HG03442 (cell line): Measurements from ENCODE around the gene DESI1.
"Not testable (repeated sequence)": the region's sequence is repeated elsewhere in the genome, so short reads cannot be mapped to it uniquely, and the experiment has no call there.

Experiments
- ATAC-seq: cut with Tn5 transposase; IDR thresholded peaks from one replicate; pipeline ENCODE4 v1.9.1; 2021; ENCODE audit warnings: mild to moderate bottlenecking, moderate library complexity; ENCODE audit not compliant: unreplicated experiment

DESI1 gene

GRCh38 chr22:41561788-41562187 lies 59.1 kb downstream of the DESI1 start:
- ATAC-seq = no peak

GRCh38 chr22:41561335-41561734 lies 59.5 kb downstream of the DESI1 start:
- ATAC-seq = no peak

- no peak for ATAC-seq
Observed at GRCh38 chr22:41560095-41560471, 60.8 kb downstream of the DESI1 start.

DNA sequence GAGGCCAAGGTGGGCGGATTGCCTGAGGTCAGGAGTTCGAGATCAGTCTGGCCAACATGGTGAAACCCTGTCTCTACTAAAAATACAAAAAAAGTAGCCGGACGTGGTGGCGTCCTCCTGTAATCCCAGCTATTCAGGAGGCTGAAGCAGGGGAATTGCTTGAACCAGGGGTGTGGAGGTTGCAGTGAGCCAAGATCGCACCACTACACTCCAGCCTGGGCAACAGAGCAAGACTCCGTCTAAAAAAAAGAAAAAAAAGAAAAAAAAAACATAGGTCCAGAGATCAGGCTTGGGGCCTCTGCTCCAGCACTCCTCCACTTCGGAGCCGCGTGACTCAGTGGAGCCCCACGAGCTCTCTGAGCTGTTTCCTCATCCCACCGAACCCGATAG lies 62.6 kb downstream of the DESI1 start:
- ATAC-seq = not testable (repeated sequence)

DNA sequence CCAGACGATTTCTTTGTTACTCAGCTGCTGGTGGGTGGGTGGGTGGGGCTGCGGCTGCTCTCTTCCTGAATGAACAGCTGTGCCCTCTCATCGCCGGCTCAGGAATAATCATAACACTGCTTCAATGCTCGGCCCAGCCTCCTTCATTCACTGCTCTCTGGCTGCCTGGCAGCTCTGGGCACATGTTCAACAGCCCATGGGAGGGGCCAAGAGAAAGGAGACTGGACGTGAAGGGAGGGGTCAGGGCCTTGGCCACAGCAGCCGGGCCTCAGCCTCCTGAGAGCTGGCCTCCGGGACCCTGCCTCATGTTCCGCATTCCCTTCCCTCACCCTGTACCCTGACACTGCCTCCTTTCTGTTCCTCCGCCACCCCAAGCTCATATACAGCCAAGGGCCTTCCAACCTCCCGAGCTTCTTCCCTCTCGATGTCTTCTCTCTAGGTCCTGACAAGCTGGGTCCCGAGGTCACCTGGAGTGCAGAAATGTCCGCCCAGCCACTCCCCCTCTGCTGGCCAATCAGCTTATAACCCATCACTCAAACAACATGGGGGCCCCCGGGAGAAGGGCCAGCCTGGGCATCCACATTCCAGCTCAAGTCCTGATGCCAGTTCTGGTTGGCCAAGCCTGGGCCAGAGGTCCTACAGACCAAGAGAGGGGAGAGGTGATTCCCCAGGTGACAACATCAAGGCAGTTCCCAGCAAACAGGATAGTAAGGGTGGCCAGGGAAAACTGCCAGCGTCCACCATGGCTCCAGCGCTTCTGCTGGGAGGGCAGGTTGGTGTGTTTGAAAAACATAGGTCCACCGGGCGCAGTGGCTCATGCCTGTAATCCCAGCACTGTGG lies 63.2 kb downstream of the DESI1 start:
- ATAC-seq = no peak

GRCh38 chr22:41556561-41556960 lies 64.3 kb downstream of the DESI1 start:
- ATAC-seq = no peak

DNA sequence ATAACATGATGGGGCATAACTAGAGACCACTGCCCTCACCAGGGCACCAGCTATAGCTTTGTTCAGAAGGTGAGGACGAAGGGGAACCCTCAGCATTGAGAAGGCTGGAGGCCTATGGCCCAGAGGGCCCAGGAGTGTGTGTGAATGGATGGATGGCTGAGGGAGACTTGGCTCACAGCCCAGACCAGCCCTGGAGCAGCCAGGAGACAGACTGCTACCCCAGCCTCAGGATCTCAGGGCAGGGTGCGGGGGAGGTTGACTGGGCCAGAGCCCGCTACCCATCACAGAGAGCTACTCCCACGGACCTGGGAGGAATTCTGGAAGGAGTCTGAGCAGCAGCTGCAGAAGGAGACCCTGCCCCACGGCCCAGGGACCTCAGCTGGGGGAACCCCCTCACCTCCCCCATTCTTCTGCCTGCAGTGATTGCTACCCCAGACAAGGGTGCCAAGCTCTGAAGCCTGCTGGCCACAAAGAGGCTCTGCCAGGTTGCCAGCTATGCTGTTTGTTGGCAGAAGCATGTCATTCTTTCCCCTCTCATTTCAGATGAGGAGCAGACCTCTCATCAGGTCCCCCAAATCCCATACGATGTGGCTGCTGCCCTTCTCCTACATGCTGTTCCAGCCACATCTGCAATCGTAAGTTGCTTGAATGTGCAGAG lies 65.4 kb downstream of the DESI1 start:
- no peak for ATAC-seq

DNA sequence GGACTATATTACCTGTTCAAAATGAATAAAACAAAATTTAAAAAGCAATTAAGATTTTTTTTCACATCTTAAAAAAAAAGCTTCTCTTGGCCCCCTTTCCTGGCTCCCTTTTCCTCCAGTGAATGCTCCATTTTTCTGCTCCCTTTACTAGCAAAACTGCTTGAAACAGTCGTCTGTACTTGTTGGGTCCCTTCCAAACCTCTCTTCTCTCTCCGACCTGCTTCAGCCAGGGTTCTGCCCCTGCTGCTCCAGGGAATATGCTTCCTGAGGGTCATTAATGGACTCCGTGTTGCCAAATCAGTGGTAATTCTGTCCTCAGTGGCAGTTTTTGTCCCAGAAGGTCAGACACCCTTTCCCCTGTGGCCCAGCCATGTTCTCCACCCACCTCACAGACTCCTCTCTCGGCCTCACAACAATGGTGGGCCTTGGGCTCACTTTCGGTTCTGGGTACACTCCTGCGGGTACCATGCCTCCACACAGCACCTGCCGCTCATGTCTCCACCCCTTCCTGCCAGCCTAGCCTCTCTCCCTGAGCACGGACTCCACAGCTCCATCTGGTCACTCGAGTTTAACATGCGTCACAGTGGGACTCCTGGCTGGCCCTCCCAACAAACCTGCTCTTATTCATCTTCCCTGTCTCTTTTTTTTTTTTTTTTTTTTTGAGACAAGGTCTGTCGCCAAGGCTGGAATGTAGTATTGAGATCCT lies 68.8 kb downstream of the DESI1 start:
- ATAC-seq = no peak

DNA sequence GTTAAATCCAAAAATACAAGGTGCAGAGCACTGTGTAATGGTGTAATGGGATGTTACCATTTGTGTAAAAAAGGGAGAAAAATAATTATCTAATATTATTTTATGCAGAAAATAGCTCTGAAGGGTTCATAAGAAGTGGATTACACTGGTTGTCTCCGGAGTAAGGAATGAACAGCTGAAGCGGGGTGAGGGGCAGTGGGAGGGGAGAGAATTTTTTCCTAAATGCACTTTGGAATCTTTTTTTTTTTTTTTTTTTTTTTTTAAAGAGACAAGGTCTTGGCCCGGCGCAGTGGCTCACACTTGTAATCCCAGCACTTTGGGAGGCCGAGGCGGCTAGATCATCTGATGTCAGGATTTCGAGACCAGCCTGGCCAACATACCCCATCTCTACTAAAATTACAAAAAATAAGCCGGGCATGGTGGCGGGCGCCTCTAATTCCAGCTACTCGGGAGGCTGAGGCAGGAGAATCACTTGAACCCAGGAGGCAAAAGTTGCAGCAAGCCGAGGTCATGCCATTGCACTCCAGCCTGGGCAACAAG lies 69.8 kb downstream of the DESI1 start:
- no peak for ATAC-seq

DNA sequence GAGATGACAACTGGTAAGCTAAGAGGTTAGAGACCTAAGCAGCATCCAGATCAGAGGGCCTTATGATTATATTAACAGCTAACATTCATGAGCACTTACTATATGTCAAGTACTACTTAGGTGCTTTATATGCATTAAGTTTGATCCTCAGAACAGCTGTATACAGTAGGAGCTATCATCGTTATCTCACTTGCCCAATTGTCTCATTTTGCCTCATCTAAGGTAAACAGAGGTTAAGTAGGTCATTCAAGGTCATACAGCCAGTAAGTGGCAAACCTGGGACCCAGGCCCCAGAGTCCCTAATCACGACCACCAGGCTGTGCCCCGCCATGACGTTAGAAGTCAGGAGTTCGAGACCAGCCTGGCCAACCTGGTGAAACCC lies 72.0 kb downstream of the DESI1 start:
- ATAC-seq = no peak
